NOMO-1 treated with DMSO at 0.1 percent for 48 hours (cell line): ENCODE measurements around the gene TAS2R14.

Experiments used
- DNase-seq: peaks from one replicate; lab custom pipeline; 2025; ENCODE audit not compliant: unreplicated experiment; lab: John Stamatoyannopoulos, UW

Gene TAS2R14

GRCh38 chr12:10939163-10939562 is at the start of gene TAS2R14:
Gene TAS2R14 (minus strand): TSS chr12:10939263. CDS start chr12:10939207, 56 bp downstream.
- no peak for DNase-seq

GRCh38 chr12:10986812-10987211 is 47.7 kb upstream of the TAS2R14 start, which contains the start of gene TAS2R50:
Gene TAS2R50 (minus strand): TSS chr12:10986912. CDS start chr12:10986860, 52 bp downstream.
- DNase-seq, result no peak

- no peak for DNase-seq
Measured at GRCh38 chr12:10982244-10982643, 43.2 kb upstream of the TAS2R14 start.

- DNase-seq, result no peak
Measured at GRCh38 chr12:10974965-10975364, 35.9 kb upstream of the TAS2R14 start.

- DNase-seq, result no peak
Measured at GRCh38 chr12:10968765-10969456, 29.8 kb upstream of the TAS2R14 start.

GRCh38 chr12:10967409-10967808 is 28.3 kb upstream of the TAS2R14 start:
- no peak for DNase-seq

GRCh38 chr12:10966314-10966713 is 27.3 kb upstream of the TAS2R14 start:
- DNase-seq, result no peak

GRCh38 chr12:10965476-10965875 is 26.4 kb upstream of the TAS2R14 start:
- no peak for DNase-seq

- DNase-seq, result no peak
Measured at GRCh38 chr12:10960211-10960610, 21.1 kb upstream of the TAS2R14 start.

- no peak for DNase-seq
Measured at GRCh38 chr12:10959804-10960203, 20.7 kb upstream of the TAS2R14 start.

GRCh38 chr12:10957741-10958140 is 18.7 kb upstream of the TAS2R14 start:
- no peak for DNase-seq

GRCh38 chr12:10956085-10956484 is 17.0 kb upstream of the TAS2R14 start:
- no peak for DNase-seq

GRCh38 chr12:10952645-10953044 is 13.6 kb upstream of the TAS2R14 start:
- DNase-seq, result no peak

GRCh38 chr12:10943167-10943566 is 4.1 kb upstream of the TAS2R14 start:
- no peak for DNase-seq

GRCh38 chr12:10941916-10942607 is 3.0 kb upstream of the TAS2R14 start:
- DNase-seq, result no peak

GRCh38 chr12:10941369-10941768 is 2.3 kb upstream of the TAS2R14 start:
- no peak for DNase-seq

GRCh38 chr12:10940389-10940788 is 1.3 kb upstream of the TAS2R14 start:
- no peak for DNase-seq

GRCh38 chr12:10936506-10936905 is 2.6 kb downstream of the TAS2R14 start:
- DNase-seq, result no peak

GRCh38 chr12:10928746-10929286 is 10.2 kb downstream of the TAS2R14 start, which contains the start of gene PRH2:
Gene PRH2 (plus strand): TSS chr12:10929236. CDS start chr12:10929274, 38 bp downstream.
- no peak for DNase-seq

- DNase-seq, result no peak
Measured at GRCh38 chr12:10926269-10926668, 12.8 kb downstream of the TAS2R14 start.

- DNase-seq, result no peak
Measured at GRCh38 chr12:10919809-10920208, 19.3 kb downstream of the TAS2R14 start.

GRCh38 chr12:10910380-10910779 is 28.7 kb downstream of the TAS2R14 start:
- DNase-seq, result no peak
